ENCODE data around the gene PPY.
"Not testable (repeated sequence)": the region's sequence is repeated elsewhere in the genome, so short reads cannot be mapped to it uniquely, and the experiment has no call there.

Gene PPY

GRCh38 chr17:43905985-43906852, 36.1 kb downstream of the PPY start:
- DNase-seq (ENCODE audit: low read depth in 2 of 2): no peak

GRCh38 chr17:43905400-43905984, 36.8 kb downstream of the PPY start:
- no peak for DNase-seq (ENCODE audit: low read depth in 2 of 2)

DNA sequence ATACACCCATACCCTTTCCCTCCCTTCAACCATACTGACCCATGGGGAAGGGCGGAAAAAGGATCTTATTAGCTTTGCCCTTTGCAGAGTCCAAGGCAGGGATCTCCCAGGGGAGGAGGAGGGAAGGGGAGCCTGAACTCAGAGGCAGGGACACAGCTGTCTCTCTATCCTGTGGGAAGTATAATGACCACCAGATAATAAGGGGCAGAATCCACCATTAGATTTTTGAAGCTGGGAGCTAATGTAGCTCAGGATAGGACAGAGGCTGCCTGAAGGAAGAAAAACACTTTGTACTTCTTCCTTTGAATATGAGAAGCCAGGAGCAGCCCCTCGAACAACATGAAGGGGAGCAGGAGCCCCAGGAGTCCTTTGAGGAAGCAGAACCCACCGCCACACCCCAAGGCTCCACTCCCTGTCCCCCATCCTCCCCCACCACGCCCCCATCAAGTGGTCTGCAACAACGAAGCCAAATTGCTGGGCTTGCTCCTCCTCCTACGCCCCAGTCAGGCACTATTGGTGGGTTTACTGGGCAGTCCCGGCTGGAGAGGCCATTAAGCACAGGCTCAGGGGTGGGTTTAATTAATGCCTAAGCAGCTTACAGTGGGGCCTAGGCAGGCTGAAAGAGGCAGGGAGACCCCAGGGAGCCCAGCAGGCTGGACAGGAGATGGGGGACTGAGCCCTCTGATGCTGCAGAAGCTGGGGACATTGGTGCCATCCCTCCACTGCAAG, 40.3 kb downstream of the PPY start:
- DNase-seq (ENCODE audit: low read depth in 2 of 2): no peak

DNA sequence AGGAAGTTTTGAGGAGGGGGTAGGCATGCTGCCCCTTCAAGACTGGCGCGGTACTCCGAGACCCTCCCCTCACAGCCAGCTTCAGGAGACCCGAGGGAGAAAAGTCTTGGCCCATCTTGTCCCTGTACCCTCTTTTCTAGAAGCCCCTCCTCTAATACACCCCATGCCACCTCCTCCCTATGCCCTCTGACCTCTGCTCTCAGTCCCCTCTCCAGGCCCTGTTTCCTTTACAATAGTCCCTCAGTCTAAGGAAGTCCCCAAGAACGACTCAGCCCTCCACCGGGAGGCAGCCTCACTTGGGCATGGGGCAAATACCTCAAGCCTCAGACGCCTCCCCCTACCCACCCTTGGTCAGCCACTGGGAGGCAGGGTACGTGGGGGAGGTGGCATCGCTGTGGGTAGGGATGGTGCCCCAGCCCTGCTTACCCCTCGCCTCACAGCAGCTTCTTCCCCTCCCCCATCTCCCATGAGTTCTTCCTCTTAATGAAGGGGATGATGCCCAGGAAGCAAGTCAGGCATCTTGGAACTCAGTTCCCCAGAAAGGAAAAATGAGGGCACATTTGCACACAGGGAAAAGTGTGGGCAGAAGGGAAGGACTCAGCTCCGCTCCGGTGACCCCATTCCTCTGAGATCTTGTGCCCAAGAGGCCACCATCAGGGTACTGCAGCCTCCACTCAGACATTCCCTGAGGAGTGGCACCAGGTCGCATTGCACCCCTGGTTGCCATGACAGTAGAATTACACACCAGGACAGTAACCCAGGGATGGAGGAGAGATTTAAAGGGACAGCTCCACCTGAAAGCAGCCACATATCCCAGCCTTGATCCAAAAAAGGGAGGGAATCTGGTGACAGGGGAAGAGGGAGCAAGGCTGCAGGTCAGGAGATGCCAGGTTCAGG, 41.2 kb downstream of the PPY start:
- no peak for DNase-seq (ENCODE audit: low read depth in 2 of 2)

- peak; percentile 42 to 64 for DNase-seq (ENCODE audit: low read depth in 2 of 2)
These were observed 42.0 kb downstream of the PPY start for GRCh38 chr17:43900183-43900857.

DNA sequence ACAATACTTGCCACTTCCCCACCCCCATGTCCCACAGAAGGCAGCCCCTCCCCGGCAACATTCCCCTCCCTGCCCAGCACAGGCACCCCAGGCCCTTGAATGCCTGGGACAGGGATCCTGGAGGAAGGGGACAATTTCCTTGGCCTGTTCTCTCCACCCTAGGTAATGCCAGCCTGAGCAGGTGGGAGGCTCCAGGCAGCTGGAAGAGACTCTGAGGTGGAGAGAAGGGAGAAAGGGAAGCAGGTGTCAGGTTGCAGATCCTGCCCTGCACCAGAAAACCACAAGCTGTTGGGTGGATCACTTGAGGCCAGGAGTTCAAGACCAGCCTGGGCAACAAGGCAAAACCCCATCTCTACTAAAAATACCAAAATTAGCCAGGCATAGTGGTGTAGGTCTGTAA, 43.8 kb downstream of the PPY start:
- DNase-seq (ENCODE audit: low read depth in 2 of 2): no peak

- no peak for DNase-seq (ENCODE audit: low read depth in 2 of 2)
These were observed 44.4 kb downstream of the PPY start for GRCh38 chr17:43897831-43898230.

DNA sequence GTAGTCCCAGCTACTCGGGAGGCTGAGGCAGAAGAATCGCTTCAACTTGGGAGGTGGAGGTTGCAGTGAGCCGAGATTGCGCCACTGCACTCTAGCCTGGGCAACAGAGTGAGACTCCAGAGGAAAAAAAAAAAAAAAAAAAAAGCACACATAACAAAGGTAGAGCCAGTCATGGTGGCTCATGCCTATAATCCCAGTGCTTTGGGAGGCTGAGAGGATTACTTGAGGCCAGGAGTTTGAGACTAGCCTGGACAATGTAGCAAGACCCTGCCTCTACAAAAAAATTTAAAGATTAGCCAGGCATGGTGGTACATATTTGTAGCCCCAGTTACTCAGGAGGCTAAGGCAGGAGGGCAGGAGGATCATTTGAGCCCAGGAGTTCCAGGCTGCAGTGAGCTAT, 47.8 kb downstream of the PPY start:
- not testable (repeated sequence) for DNase-seq (ENCODE audit: low read depth in 2 of 2)

- DNase-seq (ENCODE audit: low read depth in 2 of 2): no peak
These were observed 49.7 kb downstream of the PPY start for GRCh38 chr17:43892647-43892952.

DNA sequence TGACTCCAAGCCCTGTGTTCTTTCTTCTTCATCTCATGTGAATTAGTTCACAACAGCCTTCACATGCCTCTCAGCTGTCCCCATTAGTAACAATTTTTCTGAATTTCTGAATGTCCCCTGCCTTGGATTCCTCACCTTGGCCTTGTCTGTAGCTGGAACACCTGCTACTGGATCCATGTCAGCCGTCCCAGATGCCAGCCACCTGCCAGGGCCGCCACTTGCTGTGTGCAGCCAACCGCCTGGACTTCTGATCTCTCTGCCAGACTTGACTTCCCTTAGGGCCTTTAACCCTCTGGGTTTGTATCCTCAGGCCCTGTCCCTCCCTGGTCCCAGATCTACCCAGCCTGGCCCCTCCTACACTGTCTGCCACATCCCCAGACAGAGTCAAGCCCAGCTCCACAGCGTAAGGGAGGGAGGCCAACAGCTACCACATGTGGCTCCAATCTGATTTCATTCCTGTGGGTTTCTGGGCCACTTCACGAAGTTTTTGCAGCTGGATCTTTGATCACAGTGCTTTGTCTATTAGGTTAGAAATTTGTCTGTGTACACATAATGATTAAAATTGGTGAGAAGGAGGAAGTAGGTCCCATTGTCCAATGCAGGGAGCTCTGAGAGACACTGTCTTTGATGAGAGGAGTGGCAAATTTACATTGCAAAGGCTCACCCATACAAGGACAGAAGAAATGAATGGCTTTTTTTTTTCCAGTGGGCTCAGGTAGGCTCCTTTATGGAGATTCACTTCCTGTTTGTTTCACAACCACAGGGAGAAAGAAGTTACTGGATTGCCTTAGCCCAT, 50.2 kb downstream of the PPY start:
- DNase-seq (ENCODE audit: low read depth in 2 of 2): no peak
